ENCODE results near the gene ZNF599. TPM values are rescaled to one million over a fixed set of nuclear protein-coding genes. Genes with fewer than 3 reads are reported as not detected.
A peak's percentile ranks its signal among the peaks of the same experiment; 100 is the strongest.

The ZNF599 gene
- total and polyA plus RNA-seq, 2 of the 13 experiments (the other 11 are each of a cell fraction or from before 2014, with no cell fraction given): 5.8 to 7.3 TPM

DNA sequence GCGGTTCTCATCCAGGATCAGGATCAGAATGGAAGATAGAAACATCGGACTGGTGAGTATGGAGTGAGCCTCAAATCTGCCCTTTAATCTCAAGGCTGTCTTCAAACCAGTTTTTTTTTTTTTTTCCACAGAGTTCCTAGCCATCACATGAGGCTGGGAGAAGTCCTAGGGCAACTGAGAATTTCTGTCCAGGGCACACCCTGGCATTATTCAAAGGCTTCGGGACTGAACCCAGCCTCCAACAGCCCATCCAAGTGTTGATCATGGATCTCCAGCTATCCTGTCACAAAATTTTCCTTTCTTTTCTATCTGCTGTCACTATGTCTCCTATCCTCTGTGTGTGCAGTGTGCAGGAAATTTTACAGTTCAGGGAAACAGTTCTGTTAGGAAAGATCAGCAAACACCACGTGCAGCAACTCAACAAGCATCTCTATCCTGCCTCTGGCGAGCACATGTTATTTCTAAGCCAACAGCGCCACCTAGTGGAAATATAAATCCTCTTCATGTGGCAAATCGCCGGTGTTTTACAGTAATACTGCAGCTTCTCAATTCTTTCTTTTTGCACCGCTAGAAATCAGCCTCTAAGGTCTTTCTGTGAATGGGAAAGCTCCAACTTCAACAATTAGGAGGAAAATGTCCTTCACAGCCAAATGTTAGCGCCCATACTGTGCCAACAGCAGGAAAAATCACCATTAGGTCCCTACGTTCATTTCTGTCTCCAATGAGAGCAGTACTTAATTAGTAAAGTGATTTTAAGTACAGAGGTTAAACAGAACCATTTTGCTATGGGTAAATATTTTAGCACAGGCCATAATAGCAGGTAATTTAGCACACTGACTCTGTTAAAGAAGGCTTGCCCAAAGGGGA is 60.4 kb downstream of the ZNF599 start (continued):
- no peak for TF ChIP-seq ZFP90 (CRISPR knock-in tag; IDR thresholded peaks at IDR 0.05; ENCODE audit: borderline replicate concordance)
- TF ChIP-seq PHB2 (IDR thresholded peaks at IDR 0.05; ENCODE audit: partially characterized antibody): no peak
- TF ChIP-seq MXI1 (IDR thresholded peaks at IDR 0.05; ENCODE audit: borderline replicate concordance, low read depth, low read length): peak; percentile 48; the same call in 1 of the 3 replicates
- TF ChIP-seq, protein P1, sequence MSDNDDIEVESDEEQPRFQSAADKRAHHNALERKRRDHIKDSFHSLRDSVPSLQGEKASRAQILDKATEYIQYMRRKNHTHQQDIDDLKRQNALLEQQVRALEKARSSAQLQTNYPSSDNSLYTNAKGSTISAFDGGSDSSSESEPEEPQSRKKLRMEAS (IDR thresholded peaks at IDR 0.05): 0 out of 2 replicates have a peak, but pooled peaks have one; percentile 33
- TF ChIP-seq ELF3 (CRISPR knock-in tag; IDR thresholded peaks at IDR 0.05): peak; percentile 57
- TF ChIP-seq, protein P2, sequence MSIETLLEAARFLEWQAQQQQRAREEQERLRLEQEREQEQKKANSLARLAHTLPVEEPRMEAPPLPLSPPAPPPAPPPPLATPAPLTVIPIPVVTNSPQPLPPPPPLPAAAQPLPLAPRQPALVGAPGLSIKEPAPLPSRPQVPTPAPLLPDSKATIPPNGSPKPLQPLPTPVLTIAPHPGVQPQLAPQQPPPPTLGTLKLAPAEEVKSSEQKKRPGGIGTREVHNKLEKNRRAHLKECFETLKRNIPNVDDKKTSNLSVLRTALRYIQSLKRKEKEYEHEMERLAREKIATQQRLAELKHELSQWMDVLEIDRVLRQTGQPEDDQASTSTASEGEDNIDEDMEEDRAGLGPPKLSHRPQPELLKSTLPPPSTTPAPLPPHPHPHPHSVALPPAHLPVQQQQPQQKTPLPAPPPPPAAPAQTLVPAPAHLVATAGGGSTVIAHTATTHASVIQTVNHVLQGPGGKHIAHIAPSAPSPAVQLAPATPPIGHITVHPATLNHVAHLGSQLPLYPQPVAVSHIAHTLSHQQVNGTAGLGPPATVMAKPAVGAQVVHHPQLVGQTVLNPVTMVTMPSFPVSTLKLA (IDR thresholded peaks at IDR 0.05): peak; percentile 56
- TF ChIP-seq MYC (CRISPR knock-in tag; IDR thresholded peaks at IDR 0.05; ENCODE audit: borderline replicate concordance): peak; percentile 49; the same call in 1 of the 2 replicates
- TF ChIP-seq, protein P3, sequence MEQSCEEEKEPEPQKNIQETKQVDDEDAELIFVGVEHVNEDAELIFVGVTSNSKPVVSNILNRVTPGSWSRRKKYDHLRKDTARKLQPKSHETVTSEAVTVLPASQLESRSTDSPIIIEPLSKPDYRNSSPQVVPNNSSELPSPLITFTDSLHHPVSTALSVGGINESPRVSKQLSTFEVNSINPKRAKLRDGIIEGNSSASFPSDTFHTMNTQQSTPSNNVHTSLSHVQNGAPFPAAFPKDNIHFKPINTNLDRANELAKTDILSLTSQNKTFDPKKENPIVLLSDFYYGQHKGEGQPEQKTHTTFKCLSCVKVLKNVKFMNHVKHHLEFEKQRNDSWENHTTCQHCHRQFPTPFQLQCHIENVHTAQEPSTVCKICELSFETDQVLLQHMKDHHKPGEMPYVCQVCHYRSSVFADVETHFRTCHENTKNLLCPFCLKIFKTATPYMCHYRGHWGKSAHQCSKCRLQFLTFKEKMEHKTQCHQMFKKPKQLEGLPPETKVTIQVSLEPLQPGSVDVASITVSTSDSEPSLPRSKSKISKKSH (CRISPR knock-in tag; IDR thresholded peaks at IDR 0.05; ENCODE audit: borderline replicate concordance): no peak
- peak; percentile 61; the same call in 1 of the 2 replicates for TF ChIP-seq MIXL1 (CRISPR knock-in tag; IDR thresholded peaks at IDR 0.05)
- no peak for TF ChIP-seq REPIN1 (CRISPR knock-in tag; IDR thresholded peaks at IDR 0.05; ENCODE audit: borderline replicate concordance, low read depth)
- TF ChIP-seq, protein P4, sequence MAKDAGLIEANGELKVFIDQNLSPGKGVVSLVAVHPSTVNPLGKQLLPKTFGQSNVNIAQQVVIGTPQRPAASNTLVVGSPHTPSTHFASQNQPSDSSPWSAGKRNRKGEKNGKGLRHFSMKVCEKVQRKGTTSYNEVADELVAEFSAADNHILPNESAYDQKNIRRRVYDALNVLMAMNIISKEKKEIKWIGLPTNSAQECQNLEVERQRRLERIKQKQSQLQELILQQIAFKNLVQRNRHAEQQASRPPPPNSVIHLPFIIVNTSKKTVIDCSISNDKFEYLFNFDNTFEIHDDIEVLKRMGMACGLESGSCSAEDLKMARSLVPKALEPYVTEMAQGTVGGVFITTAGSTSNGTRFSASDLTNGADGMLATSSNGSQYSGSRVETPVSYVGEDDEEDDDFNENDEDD (CRISPR knock-in tag; IDR thresholded peaks at IDR 0.05; ENCODE audit: borderline replicate concordance): peak; percentile 24; the same call in 1 of the 2 replicates
- TF ChIP-seq SRY (CRISPR knock-in tag; IDR thresholded peaks at IDR 0.05): no peak
- TF ChIP-seq TEAD3 (CRISPR knock-in tag; optimal IDR thresholded peaks at IDR 0.05; ENCODE audit: borderline replicate concordance): peak; percentile 32
- TF ChIP-seq, protein P5, sequence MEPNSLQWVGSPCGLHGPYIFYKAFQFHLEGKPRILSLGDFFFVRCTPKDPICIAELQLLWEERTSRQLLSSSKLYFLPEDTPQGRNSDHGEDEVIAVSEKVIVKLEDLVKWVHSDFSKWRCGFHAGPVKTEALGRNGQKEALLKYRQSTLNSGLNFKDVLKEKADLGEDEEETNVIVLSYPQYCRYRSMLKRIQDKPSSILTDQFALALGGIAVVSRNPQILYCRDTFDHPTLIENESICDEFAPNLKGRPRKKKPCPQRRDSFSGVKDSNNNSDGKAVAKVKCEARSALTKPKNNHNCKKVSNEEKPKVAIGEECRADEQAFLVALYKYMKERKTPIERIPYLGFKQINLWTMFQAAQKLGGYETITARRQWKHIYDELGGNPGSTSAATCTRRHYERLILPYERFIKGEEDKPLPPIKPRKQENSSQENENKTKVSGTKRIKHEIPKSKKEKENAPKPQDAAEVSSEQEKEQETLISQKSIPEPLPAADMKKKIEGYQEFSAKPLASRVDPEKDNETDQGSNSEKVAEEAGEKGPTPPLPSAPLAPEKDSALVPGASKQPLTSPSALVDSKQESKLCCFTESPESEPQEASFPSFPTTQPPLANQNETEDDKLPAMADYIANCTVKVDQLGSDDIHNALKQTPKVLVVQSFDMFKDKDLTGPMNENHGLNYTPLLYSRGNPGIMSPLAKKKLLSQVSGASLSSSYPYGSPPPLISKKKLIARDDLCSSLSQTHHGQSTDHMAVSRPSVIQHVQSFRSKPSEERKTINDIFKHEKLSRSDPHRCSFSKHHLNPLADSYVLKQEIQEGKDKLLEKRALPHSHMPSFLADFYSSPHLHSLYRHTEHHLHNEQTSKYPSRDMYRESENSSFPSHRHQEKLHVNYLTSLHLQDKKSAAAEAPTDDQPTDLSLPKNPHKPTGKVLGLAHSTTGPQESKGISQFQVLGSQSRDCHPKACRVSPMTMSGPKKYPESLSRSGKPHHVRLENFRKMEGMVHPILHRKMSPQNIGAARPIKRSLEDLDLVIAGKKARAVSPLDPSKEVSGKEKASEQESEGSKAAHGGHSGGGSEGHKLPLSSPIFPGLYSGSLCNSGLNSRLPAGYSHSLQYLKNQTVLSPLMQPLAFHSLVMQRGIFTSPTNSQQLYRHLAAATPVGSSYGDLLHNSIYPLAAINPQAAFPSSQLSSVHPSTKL (CRISPR knock-in tag; IDR thresholded peaks at IDR 0.05): 0 out of 2 replicates have a peak, but pooled peaks have one; percentile 30
- TF ChIP-seq ZFP36 (IDR thresholded peaks at IDR 0.05; ENCODE audit: borderline replicate concordance, low read depth, low read length, partially characterized antibody): no peak

Measured in HepG2 (cell line).